Fibroblast of upper back skin (primary cell): Measurements from ENCODE around the gene PRR36.
"Not testable (repeated sequence)": the region's sequence is repeated elsewhere in the genome, so short reads cannot be mapped to it uniquely, and the experiment has no call there.

Source experiments
- DNase-seq: peaks from one replicate; pipeline ENCODE4 v3.0.0-alpha.2; 2013

The PRR36 gene

GRCh38 chr19:7870571-7871436, 3.4 kb downstream of the PRR36 start:
- DNase-seq = no peak

- DNase-seq = no peak
Observed at GRCh38 chr19:7869910-7870511, 4.2 kb downstream of the PRR36 start.

- no peak for DNase-seq
Observed at GRCh38 chr19:7869453-7869909, 4.7 kb downstream of the PRR36 start.

GRCh38 chr19:7868671-7869452, 5.3 kb downstream of the PRR36 start:
- peak; percentile 37 for DNase-seq

GRCh38 chr19:7868326-7868670, 5.9 kb downstream of the PRR36 start:
- no peak for DNase-seq

GRCh38 chr19:7867092-7867844, 6.9 kb downstream of the PRR36 start:
- no peak for DNase-seq

GRCh38 chr19:7866399-7867091, 7.6 kb downstream of the PRR36 start:
- DNase-seq = no peak

GRCh38 chr19:7865262-7865911, 8.8 kb downstream of the PRR36 start:
- DNase-seq = no peak

- no peak for DNase-seq
Observed at GRCh38 chr19:7864690-7865074, 9.5 kb downstream of the PRR36 start.

GRCh38 chr19:7863971-7864689, 10.1 kb downstream of the PRR36 start:
- no peak for DNase-seq

- no peak for DNase-seq
Observed at GRCh38 chr19:7863157-7863970, 10.8 kb downstream of the PRR36 start.

- DNase-seq = peak; percentile 39
Observed at GRCh38 chr19:7862413-7862951, 11.7 kb downstream of the PRR36 start.

- no peak for DNase-seq
Observed at GRCh38 chr19:7861619-7862412, 12.4 kb downstream of the PRR36 start.

- DNase-seq = no peak
Observed at GRCh38 chr19:7860714-7861618, 13.2 kb downstream of the PRR36 start.

- no peak for DNase-seq
Observed at GRCh38 chr19:7859831-7860713, 14.1 kb downstream of the PRR36 start.

GRCh38 chr19:7859087-7859486, 15.1 kb downstream of the PRR36 start:
- not testable (repeated sequence) for DNase-seq
